ENCODE results near the gene AFAP1.

The AFAP1 gene

DNA sequence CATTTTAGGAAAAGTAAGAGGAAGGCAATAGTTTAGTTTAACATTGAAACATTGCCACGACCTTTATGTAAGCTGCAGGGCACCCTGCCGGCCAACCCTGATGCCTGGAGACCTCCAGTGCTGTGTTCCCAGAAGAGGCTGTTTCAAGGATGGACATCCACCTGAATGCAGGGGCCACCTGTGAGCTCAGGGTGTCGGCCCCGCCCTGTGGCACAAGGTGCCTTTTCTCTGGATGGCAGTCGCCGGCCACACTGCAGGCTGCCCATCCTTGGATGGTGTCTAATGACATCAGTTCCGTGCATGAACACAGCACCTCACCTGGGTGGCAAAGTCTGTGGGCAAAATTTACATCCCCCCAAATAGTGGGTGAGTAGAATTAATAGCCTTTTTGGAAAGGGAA lies 180.0 kb downstream of the AFAP1 start:
- TF ChIP-seq, protein P1, sequence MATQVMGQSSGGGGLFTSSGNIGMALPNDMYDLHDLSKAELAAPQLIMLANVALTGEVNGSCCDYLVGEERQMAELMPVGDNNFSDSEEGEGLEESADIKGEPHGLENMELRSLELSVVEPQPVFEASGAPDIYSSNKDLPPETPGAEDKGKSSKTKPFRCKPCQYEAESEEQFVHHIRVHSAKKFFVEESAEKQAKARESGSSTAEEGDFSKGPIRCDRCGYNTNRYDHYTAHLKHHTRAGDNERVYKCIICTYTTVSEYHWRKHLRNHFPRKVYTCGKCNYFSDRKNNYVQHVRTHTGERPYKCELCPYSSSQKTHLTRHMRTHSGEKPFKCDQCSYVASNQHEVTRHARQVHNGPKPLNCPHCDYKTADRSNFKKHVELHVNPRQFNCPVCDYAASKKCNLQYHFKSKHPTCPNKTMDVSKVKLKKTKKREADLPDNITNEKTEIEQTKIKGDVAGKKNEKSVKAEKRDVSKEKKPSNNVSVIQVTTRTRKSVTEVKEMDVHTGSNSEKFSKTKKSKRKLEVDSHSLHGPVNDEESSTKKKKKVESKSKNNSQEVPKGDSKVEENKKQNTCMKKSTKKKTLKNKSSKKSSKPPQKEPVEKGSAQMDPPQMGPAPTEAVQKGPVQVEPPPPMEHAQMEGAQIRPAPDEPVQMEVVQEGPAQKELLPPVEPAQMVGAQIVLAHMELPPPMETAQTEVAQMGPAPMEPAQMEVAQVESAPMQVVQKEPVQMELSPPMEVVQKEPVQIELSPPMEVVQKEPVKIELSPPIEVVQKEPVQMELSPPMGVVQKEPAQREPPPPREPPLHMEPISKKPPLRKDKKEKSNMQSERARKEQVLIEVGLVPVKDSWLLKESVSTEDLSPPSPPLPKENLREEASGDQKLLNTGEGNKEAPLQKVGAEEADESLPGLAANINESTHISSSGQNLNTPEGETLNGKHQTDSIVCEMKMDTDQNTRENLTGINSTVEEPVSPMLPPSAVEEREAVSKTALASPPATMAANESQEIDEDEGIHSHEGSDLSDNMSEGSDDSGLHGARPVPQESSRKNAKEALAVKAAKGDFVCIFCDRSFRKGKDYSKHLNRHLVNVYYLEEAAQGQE (IDR thresholded peaks at IDR 0.05; ENCODE audit: low read depth), result no peak
- TF ChIP-seq RAD21 (IDR thresholded peaks at IDR 0.05; ENCODE audit: low read depth) (no peak), YY1 (IDR thresholded peaks at IDR 0.05; ENCODE audit: low read depth) (no peak), TCF12 (IDR thresholded peaks at IDR 0.05; ENCODE audit: low read depth) (no peak), EP300 (IDR thresholded peaks at IDR 0.05; ENCODE audit: borderline replicate concordance) (no peak), TAF1 (IDR thresholded peaks at IDR 0.05; ENCODE audit: low read depth) (no peak), CREB1 (IDR thresholded peaks at IDR 0.05; ENCODE audit: low read depth) (no peak), TEAD4 (IDR thresholded peaks at IDR 0.05) (no peak), NFIC (IDR thresholded peaks at IDR 0.05) (no peak), EGR1 (IDR thresholded peaks at IDR 0.05) (no peak), FOXM1 (IDR thresholded peaks at IDR 0.05; ENCODE audit: borderline replicate concordance, low read depth) (no peak), CEBPB (IDR thresholded peaks at IDR 0.05) (no peak), ZBTB7A (IDR thresholded peaks at IDR 0.05; ENCODE audit: low read depth) (no peak), MAX (IDR thresholded peaks at IDR 0.05) (no peak)
- TF ChIP-seq, protein P2, sequence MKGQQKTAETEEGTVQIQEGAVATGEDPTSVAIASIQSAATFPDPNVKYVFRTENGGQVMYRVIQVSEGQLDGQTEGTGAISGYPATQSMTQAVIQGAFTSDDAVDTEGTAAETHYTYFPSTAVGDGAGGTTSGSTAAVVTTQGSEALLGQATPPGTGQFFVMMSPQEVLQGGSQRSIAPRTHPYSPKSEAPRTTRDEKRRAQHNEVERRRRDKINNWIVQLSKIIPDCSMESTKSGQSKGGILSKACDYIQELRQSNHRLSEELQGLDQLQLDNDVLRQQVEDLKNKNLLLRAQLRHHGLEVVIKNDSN (IDR thresholded peaks at IDR 0.05), result no peak

- TF ChIP-seq TAF1 (IDR thresholded peaks at IDR 0.05; ENCODE audit: low read depth), result no peak
- TF ChIP-seq, protein P1 (IDR thresholded peaks at IDR 0.05; ENCODE audit: low read depth), result no peak
- TF ChIP-seq YY1 (IDR thresholded peaks at IDR 0.05; ENCODE audit: low read depth), result no peak
- TF ChIP-seq RAD21 (IDR thresholded peaks at IDR 0.05; ENCODE audit: low read depth), result no peak
Measured at GRCh38 chr4:7759216-7759615, 180.4 kb downstream of the AFAP1 start.

DNA sequence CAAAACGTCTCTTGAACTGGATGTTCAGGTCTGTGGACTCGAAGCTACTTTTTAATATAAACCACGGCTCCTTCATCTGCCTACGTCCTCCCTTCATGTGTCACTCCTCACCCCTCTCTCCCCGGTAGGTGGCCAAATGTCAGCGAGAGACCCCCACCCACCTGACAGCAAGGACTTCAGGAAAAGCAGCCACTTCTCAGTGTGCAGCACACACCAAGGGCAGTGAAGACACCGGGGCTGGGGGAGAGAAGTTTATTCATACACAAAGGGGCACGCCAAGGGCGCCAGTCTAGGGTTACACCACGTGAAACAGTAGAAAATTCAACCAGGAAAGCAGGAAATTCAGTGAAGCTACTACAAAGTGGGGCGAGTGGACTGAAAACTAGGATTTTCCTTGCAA lies 181.2 kb downstream of the AFAP1 start:
- TF ChIP-seq EGR1 (IDR thresholded peaks at IDR 0.05) (no peak), EP300 (IDR thresholded peaks at IDR 0.05; ENCODE audit: borderline replicate concordance) (no peak), TCF12 (IDR thresholded peaks at IDR 0.05; ENCODE audit: low read depth) (no peak), TAF1 (IDR thresholded peaks at IDR 0.05; ENCODE audit: low read depth) (no peak), TEAD4 (IDR thresholded peaks at IDR 0.05) (no peak), NFIC (IDR thresholded peaks at IDR 0.05) (no peak), CREB1 (IDR thresholded peaks at IDR 0.05; ENCODE audit: low read depth) (no peak), MAX (IDR thresholded peaks at IDR 0.05) (no peak), ZBTB7A (IDR thresholded peaks at IDR 0.05; ENCODE audit: low read depth) (no peak), RAD21 (IDR thresholded peaks at IDR 0.05; ENCODE audit: low read depth) (no peak), YY1 (IDR thresholded peaks at IDR 0.05; ENCODE audit: low read depth) (no peak)
- TF ChIP-seq, protein P1 (IDR thresholded peaks at IDR 0.05; ENCODE audit: low read depth), result no peak
- TF ChIP-seq, protein P2 (IDR thresholded peaks at IDR 0.05), result no peak

GRCh38 chr4:7757501-7758471 lies 181.9 kb downstream of the AFAP1 start:
- TF ChIP-seq YY1 (IDR thresholded peaks at IDR 0.05; ENCODE audit: low read depth) (no peak), ZBTB7A (IDR thresholded peaks at IDR 0.05; ENCODE audit: low read depth) (no peak), MAX (IDR thresholded peaks at IDR 0.05) (no peak)
- TF ChIP-seq, protein P1 (IDR thresholded peaks at IDR 0.05; ENCODE audit: low read depth), result no peak; the same call in 1 of the 2 replicates
